ENCODE data around the gene ATF3.

Gene ATF3

GRCh38 chr1:212644866-212645545, 36.4 kb downstream of the ATF3 start:
- Histone ChIP-seq H2AFZ (ENCODE audit: low read length) (no peak overlapping the region), H3K36me3 (ENCODE audit: insufficient read depth, low read length) (no peaks in the 10 kb centered on the region), H3K79me2 (ENCODE audit: insufficient read depth, low read length) (no peaks in the 10 kb centered on the region), H3K9ac (ENCODE audit: low read length) (no peak overlapping the region), H3K9me2 (ENCODE audit: low read depth, low read length) (no peaks in the 10 kb centered on the region), H3K27me3 (ENCODE audit: insufficient read depth, low read length) (peaks cover 6% of the 10 kb centered on the region; the same call in 1 of the 2 replicates), H4K20me1 (ENCODE audit: insufficient read depth, low read length) (no peaks in the 10 kb centered on the region), H3K9me3 (ENCODE audit: low read length) (no peaks in the 10 kb centered on the region), H3F3A (ENCODE audit: insufficient read depth, low read length) (no peaks in the 10 kb centered on the region), H3K27ac (ENCODE audit: low read depth, low read length, poor library complexity, severe bottlenecking) (no peak overlapping the region), H3K4me2 (ENCODE audit: low read length) (no peak overlapping the region), H3K4me3 (ENCODE audit: low read depth, low read length, poor library complexity, severe bottlenecking) (no peak overlapping the region), H3K4me1 (ENCODE audit: insufficient read depth, low read length, severe bottlenecking) (no peaks in the 10 kb centered on the region)
- TF ChIP-seq EZH2 (IDR thresholded peaks at IDR 0.05; ENCODE audit: borderline replicate concordance, low read length), result no peak
- no peak for TF ChIP-seq CTCF (IDR thresholded peaks at IDR 0.05; ENCODE audit: low read length)

- H3K36me3 ChIP-seq (ENCODE audit: insufficient read depth, low read length), result no peaks in the 10 kb centered on the region
- no peaks in the 10 kb centered on the region for H3K9me2 ChIP-seq (ENCODE audit: low read depth, low read length)
- H3F3A ChIP-seq (ENCODE audit: insufficient read depth, low read length), result no peaks in the 10 kb centered on the region
- no peaks in the 10 kb centered on the region for H3K79me2 ChIP-seq (ENCODE audit: insufficient read depth, low read length)
- no peak overlapping the region for H3K4me2 ChIP-seq (ENCODE audit: low read length)
- no peak overlapping the region for H3K4me3 ChIP-seq (ENCODE audit: low read depth, low read length, poor library complexity, severe bottlenecking)
- no peaks in the 10 kb centered on the region for H4K20me1 ChIP-seq (ENCODE audit: insufficient read depth, low read length)
- H3K9ac ChIP-seq (ENCODE audit: low read length), result no peak overlapping the region
- no peaks in the 10 kb centered on the region for H3K4me1 ChIP-seq (ENCODE audit: insufficient read depth, low read length, severe bottlenecking)
- peaks cover 6% of the 10 kb centered on the region; the same call in 1 of the 2 replicates for H3K27me3 ChIP-seq (ENCODE audit: insufficient read depth, low read length)
- no peak overlapping the region for H2AFZ ChIP-seq (ENCODE audit: low read length)
- H3K9me3 ChIP-seq (ENCODE audit: low read length), result no peaks in the 10 kb centered on the region
- no peak overlapping the region for H3K27ac ChIP-seq (ENCODE audit: low read depth, low read length, poor library complexity, severe bottlenecking)
- TF ChIP-seq EZH2 (IDR thresholded peaks at IDR 0.05; ENCODE audit: borderline replicate concordance, low read length) (no peak), CTCF (IDR thresholded peaks at IDR 0.05; ENCODE audit: low read length) (no peak)
These were observed 37.3 kb downstream of the ATF3 start for GRCh38 chr1:212645546-212646543.

- H3K4me3 ChIP-seq (ENCODE audit: low read depth, low read length, poor library complexity, severe bottlenecking), result no peak overlapping the region
- no peaks in the 10 kb centered on the region for H3F3A ChIP-seq (ENCODE audit: insufficient read depth, low read length)
- H2AFZ ChIP-seq (ENCODE audit: low read length), result no peak overlapping the region
- H3K36me3 ChIP-seq (ENCODE audit: insufficient read depth, low read length), result no peaks in the 10 kb centered on the region
- H3K4me2 ChIP-seq (ENCODE audit: low read length), result no peak overlapping the region
- no peaks in the 10 kb centered on the region for H3K9me2 ChIP-seq (ENCODE audit: low read depth, low read length)
- H3K9me3 ChIP-seq (ENCODE audit: low read length), result no peaks in the 10 kb centered on the region
- no peaks in the 10 kb centered on the region for H3K79me2 ChIP-seq (ENCODE audit: insufficient read depth, low read length)
- no peaks in the 10 kb centered on the region for H4K20me1 ChIP-seq (ENCODE audit: insufficient read depth, low read length)
- no peak overlapping the region for H3K27ac ChIP-seq (ENCODE audit: low read depth, low read length, poor library complexity, severe bottlenecking)
- peaks cover 6% of the 10 kb centered on the region; the same call in 1 of the 2 replicates for H3K27me3 ChIP-seq (ENCODE audit: insufficient read depth, low read length)
- no peak overlapping the region for H3K9ac ChIP-seq (ENCODE audit: low read length)
- no peaks in the 10 kb centered on the region for H3K4me1 ChIP-seq (ENCODE audit: insufficient read depth, low read length, severe bottlenecking)
- TF ChIP-seq CTCF (IDR thresholded peaks at IDR 0.05; ENCODE audit: low read length), result no peak
- TF ChIP-seq EZH2 (IDR thresholded peaks at IDR 0.05; ENCODE audit: borderline replicate concordance, low read length), result no peak
These were observed 38.0 kb downstream of the ATF3 start for GRCh38 chr1:212646588-212646987.

All from OCI-LY1 (cell line).